Measurements from ENCODE around the gene SEZ6. TPM values are rescaled to one million over a fixed set of nuclear protein-coding genes. Genes with fewer than 3 reads are reported as not detected.

The SEZ6 gene
- total and polyA plus RNA-seq, 11 donors = 0.25 TPM; not detected in 10

DNA sequence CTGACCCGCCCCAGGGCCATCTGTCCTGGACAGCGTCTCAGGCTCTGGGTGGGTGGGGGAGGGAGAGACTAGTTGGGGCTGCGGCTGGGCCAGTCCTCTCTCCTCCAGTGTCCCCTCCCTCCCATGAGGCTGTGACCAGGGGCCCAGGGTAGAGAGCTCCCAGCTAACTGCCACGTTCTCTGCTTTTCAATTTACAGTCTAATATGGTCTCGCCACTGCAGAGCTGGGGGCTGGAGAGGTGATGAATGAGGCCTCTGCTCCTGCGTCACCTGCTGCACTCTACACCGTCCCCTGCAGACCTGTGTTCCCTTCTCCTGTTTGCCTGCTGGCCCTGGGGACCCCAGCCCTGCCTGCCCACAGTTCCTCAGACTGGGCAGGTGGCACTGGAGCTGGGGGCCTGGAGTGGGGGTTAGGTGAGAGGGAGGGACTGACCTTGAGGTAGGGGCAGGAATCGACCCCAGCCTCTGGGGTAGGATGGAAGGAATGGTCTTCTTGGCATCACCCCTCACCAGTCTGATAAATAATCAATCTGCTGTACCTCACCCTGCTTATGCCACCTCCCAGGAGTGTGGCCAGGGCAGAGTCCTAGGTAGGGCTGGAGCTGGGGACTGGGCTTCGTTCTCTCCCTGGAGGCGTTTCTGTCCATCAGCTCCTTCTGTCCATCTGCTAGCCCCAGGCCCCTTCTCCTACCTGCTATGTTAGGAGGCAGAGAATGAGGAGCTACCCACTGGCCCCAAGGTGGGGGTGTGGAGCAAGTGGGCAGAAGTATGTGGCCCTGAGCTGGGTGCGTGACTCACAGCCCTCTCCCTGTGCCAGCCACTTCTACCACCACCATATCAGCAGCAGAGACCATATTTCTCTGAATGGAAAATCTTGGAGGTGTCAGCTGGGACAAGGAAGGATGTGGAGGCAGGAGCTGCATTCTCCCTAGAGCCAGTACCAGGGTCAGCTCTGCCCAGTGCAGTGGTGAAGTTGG, 12.9 kb downstream of the SEZ6 start:
- no peaks in the 10 kb centered on the region for H3K9me3 ChIP-seq
- H3K4me3 ChIP-seq = no peak overlapping the region
- ATAC-seq (peak in 1 of 4 donors; percentile 29), DNase-seq (peak in 1 of 5 donors; percentile 34)
- 67 to 84% (median 77%) methylated on average over 9 to 11 of the region's 11 CpGs for WGBS, 4 donors
- intact Hi-C loops (cut with DNase I) = no loop called here
- no peaks in the 10 kb centered on the region for H3K36me3 ChIP-seq
- H3K4me1 ChIP-seq = peaks cover 0 to 9% (median 0%) of the 10 kb centered on the region in 12 donors
- no peak for TF ChIP-seq POLR2A (IDR thresholded peaks at IDR 0.05)
- TF ChIP-seq, protein P1, sequence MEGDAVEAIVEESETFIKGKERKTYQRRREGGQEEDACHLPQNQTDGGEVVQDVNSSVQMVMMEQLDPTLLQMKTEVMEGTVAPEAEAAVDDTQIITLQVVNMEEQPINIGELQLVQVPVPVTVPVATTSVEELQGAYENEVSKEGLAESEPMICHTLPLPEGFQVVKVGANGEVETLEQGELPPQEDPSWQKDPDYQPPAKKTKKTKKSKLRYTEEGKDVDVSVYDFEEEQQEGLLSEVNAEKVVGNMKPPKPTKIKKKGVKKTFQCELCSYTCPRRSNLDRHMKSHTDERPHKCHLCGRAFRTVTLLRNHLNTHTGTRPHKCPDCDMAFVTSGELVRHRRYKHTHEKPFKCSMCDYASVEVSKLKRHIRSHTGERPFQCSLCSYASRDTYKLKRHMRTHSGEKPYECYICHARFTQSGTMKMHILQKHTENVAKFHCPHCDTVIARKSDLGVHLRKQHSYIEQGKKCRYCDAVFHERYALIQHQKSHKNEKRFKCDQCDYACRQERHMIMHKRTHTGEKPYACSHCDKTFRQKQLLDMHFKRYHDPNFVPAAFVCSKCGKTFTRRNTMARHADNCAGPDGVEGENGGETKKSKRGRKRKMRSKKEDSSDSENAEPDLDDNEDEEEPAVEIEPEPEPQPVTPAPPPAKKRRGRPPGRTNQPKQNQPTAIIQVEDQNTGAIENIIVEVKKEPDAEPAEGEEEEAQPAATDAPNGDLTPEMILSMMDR (IDR thresholded peaks at IDR 0.05) = no peak
- H3K27ac ChIP-seq = no peak overlapping the region
- H3K27me3 ChIP-seq = no peaks in the 10 kb centered on the region

DNA sequence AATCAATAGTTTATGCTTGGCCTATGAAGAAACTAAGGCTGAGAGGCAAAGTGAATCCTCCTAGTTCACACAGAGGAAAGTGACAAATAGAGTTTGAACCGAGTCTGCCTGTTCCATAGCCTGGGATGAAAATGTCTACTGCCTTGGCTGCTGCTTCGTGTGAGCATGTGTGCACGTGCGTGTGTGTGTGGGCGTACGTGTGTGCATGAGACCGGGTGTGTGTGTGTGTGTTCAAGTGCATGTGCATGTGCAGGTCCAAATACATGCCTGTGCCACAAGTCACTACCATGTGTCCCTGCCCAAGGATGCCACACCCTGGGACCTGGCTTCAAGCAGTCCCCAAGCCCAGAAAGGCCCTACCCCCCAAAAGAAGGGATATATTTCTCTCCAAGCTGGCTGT, 13.6 kb downstream of the SEZ6 start:
- no peaks in the 10 kb centered on the region for H3K9me3 ChIP-seq
- H3K36me3 ChIP-seq = no peaks in the 10 kb centered on the region
- H3K27ac ChIP-seq = no peak overlapping the region
- peaks cover 0 to 9% (median 0%) of the 10 kb centered on the region in 12 donors for H3K4me1 ChIP-seq
- no peak overlapping the region for H3K4me3 ChIP-seq
- WGBS, 4 donors = 81 to 86% (median 83%) methylated on average over 7 of the region's 7 CpGs
- ATAC-seq = no peak
- DNase-seq = peak in 1 of 5 donors; percentile 43
- no peaks in the 10 kb centered on the region for H3K27me3 ChIP-seq
- TF ChIP-seq, protein P1 (IDR thresholded peaks at IDR 0.05) = no peak
- no peak for TF ChIP-seq POLR2A (IDR thresholded peaks at IDR 0.05)
- intact Hi-C loops (cut with DNase I) = no loop called here

DNA sequence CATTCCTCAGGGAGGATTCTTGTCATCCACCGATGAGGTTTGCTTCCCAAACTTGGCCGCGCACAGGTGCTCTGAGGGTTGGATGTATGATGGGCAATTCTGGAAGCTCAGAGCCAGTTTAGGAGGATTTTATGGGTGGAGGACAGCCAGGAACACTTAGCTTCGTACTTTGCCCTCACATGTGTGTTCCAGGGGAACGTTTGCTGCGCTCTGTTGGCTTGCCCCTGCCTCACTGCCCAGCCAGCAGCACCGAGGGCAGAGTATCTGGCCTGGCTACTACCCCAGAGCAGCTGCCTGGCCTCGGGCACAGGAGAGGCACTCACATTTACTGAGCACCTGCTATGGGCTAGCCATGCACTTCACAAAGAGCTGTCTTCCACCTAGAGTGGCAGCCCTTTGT, 14.1 kb downstream of the SEZ6 start:
- peaks cover 0 to 8% (median 0%) of the 10 kb centered on the region in 12 donors for H3K4me1 ChIP-seq
- no peak overlapping the region for H3K4me3 ChIP-seq
- H3K27ac ChIP-seq = no peak overlapping the region
- ATAC-seq = no peak
- WGBS, 4 donors = 64 to 80% (median 74%) methylated on average over 7 to 8 of the region's 8 CpGs
- H3K9me3 ChIP-seq = no peaks in the 10 kb centered on the region
- no peak for DNase-seq
- intact Hi-C loops (cut with DNase I) = no loop called here
- no peaks in the 10 kb centered on the region for H3K36me3 ChIP-seq
- no peak for TF ChIP-seq POLR2A (IDR thresholded peaks at IDR 0.05)
- TF ChIP-seq, protein P1 (IDR thresholded peaks at IDR 0.05) = no peak
- no peaks in the 10 kb centered on the region for H3K27me3 ChIP-seq

DNA sequence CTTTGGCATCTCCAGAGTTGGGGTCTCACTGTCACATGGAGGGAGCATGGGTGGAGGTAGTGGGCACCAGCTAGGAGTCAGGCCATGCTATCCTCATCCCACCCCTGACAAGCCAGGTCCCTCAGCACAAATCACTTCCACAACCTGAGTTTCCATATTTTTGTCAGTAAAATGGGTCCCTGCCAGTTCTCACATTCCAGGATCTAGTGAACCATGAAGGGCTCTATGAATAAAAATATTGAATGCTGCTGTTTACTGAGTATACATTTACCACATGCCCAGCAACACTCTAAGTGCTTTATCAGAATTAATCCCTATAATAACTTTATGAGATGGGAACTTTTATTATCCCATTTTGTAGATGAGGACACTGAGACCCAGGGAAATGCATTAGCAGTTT, 16.8 kb downstream of the SEZ6 start:
- no peak for ATAC-seq
- H3K36me3 ChIP-seq = no peaks in the 10 kb centered on the region
- H3K27ac ChIP-seq = no peak overlapping the region
- no peak overlapping the region for H3K4me3 ChIP-seq
- intact Hi-C loops (cut with DNase I) = loop anchor here in 1 of 10 donors (5.0 kb wide), 1 partner anchor 43 kb away; no protein-coding TSS in a partner anchor
- peaks cover 0 to 13% (median 0%) of the 10 kb centered on the region in 9 donors for H3K27me3 ChIP-seq
- DNase-seq = no peak
- H3K4me1 ChIP-seq = peaks cover 0 to 7% (median 0%) of the 10 kb centered on the region in 12 donors
- H3K9me3 ChIP-seq = no peaks in the 10 kb centered on the region
- TF ChIP-seq, protein P1 (IDR thresholded peaks at IDR 0.05) = no peak
- no peak for TF ChIP-seq POLR2A (IDR thresholded peaks at IDR 0.05)

Measured in heart left ventricle (tissue), 16 donors.